ENCODE results near the gene ADK. TPM values are rescaled to one million over a fixed set of nuclear protein-coding genes. Genes with fewer than 3 reads are reported as not detected.
"Not testable (repeated sequence)": the region's sequence is repeated elsewhere in the genome, so short reads cannot be mapped to it uniquely, and the experiment has no call there.

The ADK gene
- total and polyA plus RNA-seq, 7 donors, result 17.8 to 32.3 (median 23.6) TPM

DNA sequence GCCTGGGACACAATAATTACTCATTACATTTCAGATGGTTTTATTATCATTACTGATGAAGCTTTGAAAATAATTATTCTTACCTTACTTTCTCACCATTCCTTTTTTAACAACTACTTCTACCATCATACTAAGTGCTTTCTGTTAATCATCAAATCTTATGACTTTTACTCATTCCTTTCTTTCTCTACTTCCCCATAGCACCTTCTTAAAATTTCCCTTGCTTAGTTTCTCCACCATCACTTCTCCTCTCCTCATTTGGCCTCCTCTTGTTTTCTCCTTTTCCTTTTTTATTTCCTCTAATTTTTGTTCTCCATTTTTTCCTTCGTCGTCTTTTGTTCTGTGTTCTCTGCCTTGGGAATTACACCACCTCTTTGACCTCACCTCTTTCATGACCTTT, 372.2 kb downstream of the ADK start:
- intact Hi-C loops (cut with DNase I), result no loop called here
- Histone ChIP-seq H3K27ac (no peak overlapping the region), H3K27me3 (ENCODE audit: insufficient read depth in 3 of 3, low read length in 2 of 3) (no peaks in the 10 kb centered on the region), H3K36me3 (ENCODE audit: insufficient read depth in 1 of 2, low read depth in 1 of 2) (no peaks in the 10 kb centered on the region), H3K4me1 (no peaks in the 10 kb centered on the region), H3K4me3 (no peak overlapping the region), H3K9me3 (no peaks in the 10 kb centered on the region)
- 84 to 91% (median 90%) methylated on average over 2 of the region's 2 CpGs for WGBS, 3 donors
- ATAC-seq, result no peak
- DNase-seq, result no peak
- TF ChIP-seq CTCF (IDR thresholded peaks at IDR 0.05), result no peak

- Histone ChIP-seq H3K4me3 (no peak overlapping the region), H3K4me1 (no peaks in the 10 kb centered on the region), H3K27me3 (ENCODE audit: insufficient read depth in 3 of 3, low read length in 2 of 3) (no peaks in the 10 kb centered on the region), H3K9me3 (no peaks in the 10 kb centered on the region), H3K27ac (no peak overlapping the region), H3K36me3 (ENCODE audit: insufficient read depth in 1 of 2, low read depth in 1 of 2) (no peaks in the 10 kb centered on the region)
- ATAC-seq (no peak), DNase-seq (no peak)
- intact Hi-C loops (cut with DNase I), result no loop called here
- TF ChIP-seq CTCF (IDR thresholded peaks at IDR 0.05), result no peak
- 81 to 92% (median 91%) methylated on average over 3 of the region's 3 CpGs for WGBS, 3 donors
Observed at GRCh38 chr10:74525885-74526284, 374.9 kb downstream of the ADK start.

DNA sequence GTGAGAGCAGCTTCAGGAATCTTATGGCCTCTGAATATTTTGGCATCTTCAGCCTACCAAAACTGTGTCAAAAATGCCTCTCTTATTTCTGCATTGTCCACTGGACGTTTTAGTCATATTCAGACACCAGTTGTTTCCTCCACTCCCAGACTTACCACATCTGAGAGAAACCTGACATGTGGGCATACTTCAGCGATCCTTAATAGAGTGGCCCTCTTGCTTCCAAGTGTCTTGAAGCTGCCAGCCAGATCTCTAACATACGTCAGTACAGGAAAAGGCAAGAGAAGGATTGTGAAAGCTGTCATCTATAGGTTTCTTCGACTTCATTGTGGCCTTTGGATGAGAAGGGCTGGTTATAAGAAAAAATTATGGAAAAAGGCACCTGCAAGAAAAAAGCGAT, 376.6 kb downstream of the ADK start:
- H3K4me1 ChIP-seq; H3K4me3 ChIP-seq; intact Hi-C loops (cut with DNase I); H3K36me3 ChIP-seq (ENCODE audit: insufficient read depth in 1 of 2, low read depth in 1 of 2); H3K27ac ChIP-seq; DNase-seq; H3K9me3 ChIP-seq; H3K27me3 ChIP-seq (ENCODE audit: insufficient read depth in 3 of 3, low read length in 2 of 3); ATAC-seq: not testable (repeated sequence)
- 88 to 95% (median 91%) methylated on average over 5 of the region's 5 CpGs for WGBS, 3 donors

DNA sequence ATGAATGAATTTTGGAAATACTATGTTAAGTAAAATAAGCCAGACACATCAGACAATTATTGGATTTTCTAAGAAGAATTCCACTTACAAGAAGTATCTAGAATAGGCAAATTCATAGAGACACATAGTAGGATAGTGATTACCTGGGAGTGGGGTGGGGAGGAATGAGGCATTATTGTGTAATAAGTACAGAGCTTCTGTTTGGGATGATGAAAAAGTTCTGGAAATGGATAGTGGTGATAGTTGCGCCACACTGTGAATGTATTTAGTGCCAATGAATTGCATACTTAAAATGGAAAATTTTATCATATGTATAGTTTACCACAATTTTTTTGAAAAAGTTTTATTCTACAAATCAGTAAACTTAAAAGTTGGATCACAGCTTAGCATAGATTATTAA, 378.2 kb downstream of the ADK start:
- intact Hi-C loops (cut with DNase I), result no loop called here
- TF ChIP-seq CTCF (IDR thresholded peaks at IDR 0.05), result no peak
- no peak overlapping the region for H3K4me3 ChIP-seq
- ATAC-seq (no peak), DNase-seq (no peak)
- H3K27ac ChIP-seq, result no peak overlapping the region
- H3K36me3 ChIP-seq (ENCODE audit: insufficient read depth in 1 of 2, low read depth in 1 of 2), result no peaks in the 10 kb centered on the region
- no peaks in the 10 kb centered on the region for H3K4me1 ChIP-seq
- 97 to 100% (median 97%) methylated on average over 1 of the region's 1 CpG for WGBS, 3 donors
- H3K27me3 ChIP-seq (ENCODE audit: insufficient read depth in 3 of 3, low read length in 2 of 3), result no peaks in the 10 kb centered on the region
- H3K9me3 ChIP-seq, result no peaks in the 10 kb centered on the region

DNA sequence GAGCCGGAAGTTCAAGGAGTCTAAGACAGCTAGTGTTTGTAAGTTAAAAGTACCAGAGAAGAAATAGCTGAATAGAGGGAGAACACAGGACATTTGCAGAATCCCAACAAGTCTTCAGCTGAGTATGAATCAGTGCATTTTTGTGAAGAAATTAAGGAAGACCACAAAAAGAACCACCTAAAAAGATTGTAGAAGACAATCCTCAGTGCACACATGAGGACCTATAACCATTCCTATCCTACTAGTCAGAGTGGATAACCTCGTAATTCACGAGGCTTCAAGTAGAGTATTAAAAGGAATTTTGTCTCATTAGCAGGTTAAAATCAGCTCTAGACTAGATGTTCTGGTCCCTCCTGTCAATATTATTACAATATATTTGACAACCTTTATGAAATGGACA, 380.0 kb downstream of the ADK start:
- no peaks in the 10 kb centered on the region for H3K4me1 ChIP-seq
- no peaks in the 10 kb centered on the region for H3K27me3 ChIP-seq (ENCODE audit: insufficient read depth in 3 of 3, low read length in 2 of 3)
- no peak for ATAC-seq
- intact Hi-C loops (cut with DNase I), result no loop called here
- H3K9me3 ChIP-seq, result no peaks in the 10 kb centered on the region
- no peaks in the 10 kb centered on the region for H3K36me3 ChIP-seq (ENCODE audit: insufficient read depth in 1 of 2, low read depth in 1 of 2)
- H3K27ac ChIP-seq, result no peak overlapping the region
- DNase-seq, result no peak
- no peak for TF ChIP-seq CTCF (IDR thresholded peaks at IDR 0.05)
- H3K4me3 ChIP-seq, result no peak overlapping the region
- 96 to 98% (median 97%) methylated on average over 3 of the region's 3 CpGs for WGBS, 3 donors
